GM21576 (cell line): ENCODE results near the gene FBXW5.

Experiments used
- ATAC-seq: cut with Tn5 transposase; IDR thresholded peaks from one replicate; pipeline ENCODE4 v1.9.1; 2021; ENCODE audit warnings: mild to moderate bottlenecking, moderate library complexity; ENCODE audit not compliant: unreplicated experiment

The FBXW5 gene

DNA sequence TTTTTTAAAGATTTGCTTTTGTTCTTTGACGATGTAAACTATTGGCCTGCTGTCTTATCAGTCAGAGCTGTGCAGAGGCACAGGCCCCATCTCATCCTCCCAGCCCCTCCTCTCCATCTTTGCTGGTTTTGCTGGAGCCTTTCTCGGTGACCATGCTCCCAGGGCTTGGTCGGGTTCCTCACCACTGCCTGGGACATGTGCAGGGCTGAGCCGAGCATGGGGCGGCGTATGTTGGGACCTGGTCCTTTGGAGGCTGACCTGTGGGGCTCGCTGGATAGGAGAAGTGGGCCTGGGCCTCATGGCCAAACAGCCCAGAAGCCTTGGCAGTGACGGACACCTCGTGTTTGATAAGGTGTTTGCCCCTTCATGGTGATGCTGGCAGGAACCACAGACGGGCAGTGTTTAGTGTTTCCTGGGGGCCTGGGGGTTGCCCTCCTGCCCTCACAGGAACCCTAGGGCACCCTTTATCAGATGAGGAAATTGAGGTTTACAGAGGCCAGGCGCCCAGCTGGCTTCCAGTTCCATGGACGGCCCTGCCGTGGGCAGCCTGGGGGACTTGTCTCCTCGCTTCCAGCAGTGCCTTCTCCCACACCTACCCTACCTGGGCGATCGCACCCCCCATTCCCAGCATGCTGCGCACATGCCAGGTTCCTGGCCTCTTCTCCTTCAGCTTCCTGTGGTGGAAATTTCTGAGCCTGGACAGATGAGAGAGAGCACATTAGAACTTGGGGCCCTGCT is 30.7 kb downstream of the FBXW5 start:
- no peak for ATAC-seq

DNA sequence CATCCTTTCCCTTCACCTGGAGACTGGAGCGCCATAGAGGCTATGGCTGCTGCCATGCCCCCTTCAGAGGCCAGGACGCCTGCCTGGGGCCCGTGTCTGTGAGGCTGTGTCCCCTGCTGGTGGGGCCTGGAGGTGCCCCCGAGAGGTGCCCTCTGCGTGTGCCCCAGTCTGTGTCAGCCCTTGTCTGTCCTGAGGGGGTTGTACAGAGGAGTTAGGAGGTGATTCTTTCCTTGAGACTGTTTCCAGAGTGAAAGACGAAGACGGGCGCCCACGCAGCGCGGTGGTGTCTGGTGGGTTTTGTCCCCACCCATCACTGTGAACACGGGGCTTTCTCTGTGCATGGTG is 33.7 kb downstream of the FBXW5 start:
- no peak for ATAC-seq

DNA sequence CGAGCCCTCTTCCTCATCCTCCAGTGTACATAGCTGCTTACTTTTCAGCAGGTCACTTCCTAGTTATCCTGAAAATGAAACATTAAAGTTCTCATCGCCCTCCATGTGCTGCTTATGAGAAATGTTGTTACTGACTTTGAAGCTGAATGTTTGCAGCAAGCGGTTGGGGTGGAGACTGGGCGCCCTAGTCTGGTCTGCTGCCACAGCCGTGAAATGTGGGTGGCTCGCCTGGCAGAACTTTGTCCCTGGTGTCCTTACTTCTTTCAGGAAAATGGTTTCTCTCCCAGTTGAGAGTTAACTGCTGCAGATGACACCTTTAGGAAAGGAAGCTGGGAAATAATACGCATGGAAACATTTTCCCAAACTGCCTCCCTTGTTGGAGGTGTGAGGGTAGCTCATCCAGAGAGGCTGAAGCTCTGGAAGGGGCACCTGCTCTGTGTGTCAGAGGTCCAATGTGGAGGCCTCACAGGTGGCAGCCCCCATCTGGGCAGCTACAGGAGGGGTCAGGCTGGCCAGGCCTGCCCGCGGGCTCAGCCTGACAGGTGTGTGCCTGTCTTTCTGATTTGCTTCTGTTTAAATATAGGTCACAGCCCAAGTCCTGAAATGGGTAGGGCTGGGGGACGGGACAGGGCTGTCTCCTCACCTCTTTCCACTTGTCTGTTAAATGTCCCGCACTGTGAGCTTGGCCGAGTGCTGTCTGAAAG is 34.2 kb downstream of the FBXW5 start:
- no peak for ATAC-seq

DNA sequence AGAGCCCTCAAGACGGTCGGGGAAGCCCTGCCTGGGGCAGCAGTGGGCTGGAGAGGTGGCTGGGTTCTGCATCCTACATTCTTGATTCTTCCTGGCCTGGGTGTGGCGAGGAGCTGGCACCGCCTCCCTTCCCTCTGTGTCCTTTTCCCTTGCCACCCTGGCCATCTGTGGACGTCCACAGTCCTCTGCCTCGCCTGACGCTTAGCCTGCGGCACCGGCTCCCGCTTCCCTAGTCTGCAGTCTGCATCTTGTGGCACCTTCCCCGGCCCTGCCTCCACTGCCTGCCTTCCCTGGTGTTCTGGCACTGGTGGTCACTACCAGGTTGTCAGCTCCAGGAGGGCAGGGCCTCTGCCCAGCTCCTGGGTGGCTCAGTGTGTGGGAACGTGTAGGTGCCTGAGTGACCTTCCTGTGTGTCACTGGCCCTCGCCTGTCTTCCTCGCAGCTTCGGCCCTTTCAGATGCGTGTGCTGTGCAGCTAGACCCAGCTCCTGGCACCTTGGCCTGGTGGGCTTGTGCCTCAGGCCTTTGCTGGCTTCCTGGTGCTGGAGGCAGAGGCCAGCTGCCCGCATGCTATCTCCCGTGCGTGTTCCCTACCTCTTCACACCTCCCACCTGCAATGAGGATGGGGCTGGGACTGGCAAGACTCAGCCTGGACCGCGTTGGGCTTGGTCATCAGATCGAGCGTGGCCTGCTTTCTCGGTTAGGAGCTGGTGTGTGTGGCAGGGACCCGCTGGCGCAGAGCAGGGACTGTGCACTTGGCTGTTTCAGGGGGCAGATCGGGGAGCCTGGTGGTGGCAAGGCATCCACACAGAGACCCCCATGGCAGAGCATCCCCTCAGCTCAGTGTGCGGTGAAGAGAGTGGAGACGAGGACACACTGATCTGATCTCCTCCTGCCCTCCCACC is 37.3 kb downstream of the FBXW5 start:
- no peak for ATAC-seq

DNA sequence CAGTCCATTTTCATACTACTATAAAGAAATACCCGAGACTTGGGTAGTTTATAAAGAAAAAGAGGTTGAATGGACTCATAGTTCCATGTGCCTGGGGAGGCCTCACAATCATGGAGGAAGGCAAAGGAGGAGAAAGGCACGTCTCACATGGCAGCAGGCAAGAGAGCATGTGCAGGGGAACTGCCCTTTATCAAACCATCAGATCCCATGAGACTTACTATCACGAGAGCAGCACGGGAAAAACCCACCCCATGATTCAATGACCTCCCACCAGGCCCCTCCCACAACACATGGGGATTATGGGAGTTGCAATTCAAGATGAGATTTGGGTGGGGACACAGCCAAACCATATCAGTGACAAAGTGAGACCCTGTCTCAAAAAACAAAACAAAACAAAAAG is 38.3 kb downstream of the FBXW5 start:
- no peak for ATAC-seq

DNA sequence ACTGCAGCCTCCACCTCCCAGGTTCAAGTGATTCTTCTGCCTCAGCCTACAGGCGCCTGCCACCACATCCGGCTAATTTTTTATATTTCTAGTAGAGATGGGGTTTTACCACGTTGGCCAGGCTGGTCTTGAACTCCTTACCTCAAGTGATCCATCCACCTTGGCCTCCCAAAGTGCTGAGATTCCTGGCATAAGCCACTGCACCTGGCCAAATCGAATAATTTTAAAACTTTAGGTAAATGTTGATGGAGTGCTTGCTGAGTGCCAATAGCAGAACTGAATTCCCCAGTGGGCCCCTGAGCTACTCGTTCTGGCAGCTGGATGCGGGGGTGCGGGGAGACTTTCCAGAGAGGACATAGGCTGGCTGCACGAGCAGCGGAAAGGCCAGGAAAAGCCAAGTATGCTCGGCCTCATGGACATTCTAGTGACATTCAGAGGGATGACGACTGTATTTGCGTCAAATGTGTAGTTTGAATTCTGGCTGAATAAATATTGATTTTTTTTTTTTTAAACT is 41.4 kb downstream of the FBXW5 start:
- no peak for ATAC-seq

DNA sequence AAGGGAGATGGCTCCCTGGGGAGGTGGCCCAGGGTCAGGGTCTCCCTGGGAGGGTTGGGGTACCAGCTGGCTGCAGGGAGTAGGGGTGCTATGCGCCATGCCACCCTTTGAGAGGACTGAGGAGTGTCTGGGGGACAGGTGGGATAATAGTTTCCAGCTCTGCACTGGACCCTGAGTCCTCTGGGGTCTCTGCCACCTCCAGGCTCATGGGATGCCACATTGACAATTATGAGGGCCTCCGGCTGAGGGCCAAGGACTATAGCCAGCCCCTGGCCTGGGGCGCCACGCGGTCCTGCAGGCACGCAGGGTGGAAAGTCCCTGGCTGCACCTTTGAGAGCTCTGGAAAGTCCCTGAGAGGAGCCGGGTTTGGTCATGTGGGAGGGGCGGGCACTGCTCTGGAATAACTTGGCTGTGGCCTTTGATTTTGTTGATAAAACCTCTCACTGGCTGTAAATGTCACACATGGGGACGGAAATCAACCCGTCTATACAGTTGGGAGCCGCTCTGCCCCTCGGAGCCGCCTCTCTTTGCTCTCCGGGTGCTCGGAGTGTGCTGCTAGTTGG is 42.2 kb downstream of the FBXW5 start:
- ATAC-seq: peak; percentile 42

DNA sequence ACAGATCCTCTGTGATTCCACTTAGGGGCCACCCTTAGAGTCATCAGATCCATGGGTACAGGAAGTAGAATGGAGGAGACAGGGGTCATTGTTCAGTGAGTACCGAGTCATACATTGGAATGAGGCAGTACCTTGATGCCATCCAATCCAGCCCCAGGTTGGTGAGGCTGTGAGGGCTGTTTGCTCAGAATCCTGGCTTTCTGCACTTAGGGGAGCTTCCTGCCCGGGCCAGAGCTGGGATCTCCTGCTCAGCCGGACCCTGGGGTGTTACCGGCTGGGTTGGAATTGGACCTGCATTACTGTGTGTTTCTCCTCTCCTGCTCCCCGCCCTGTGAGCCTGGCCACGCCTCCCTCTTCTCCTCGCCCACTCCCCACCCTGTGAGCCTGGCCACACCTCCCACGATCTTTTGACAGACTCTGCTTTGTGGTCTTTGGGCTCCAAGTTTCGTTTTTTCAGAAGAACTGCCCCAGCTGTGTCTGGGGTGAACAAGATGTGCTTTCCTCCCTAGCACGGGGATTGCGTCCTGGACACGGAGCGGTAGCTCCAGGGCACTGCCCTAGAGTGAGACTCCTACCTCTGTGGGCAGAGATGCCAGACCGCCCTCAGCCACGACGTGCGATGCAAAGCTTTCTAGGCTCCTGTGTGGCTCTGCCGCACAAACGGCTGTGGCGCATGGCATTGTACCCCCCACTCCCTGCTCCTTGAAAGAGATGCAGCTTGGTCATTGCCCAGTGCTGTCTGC is 42.9 kb downstream of the FBXW5 start:
- ATAC-seq: peak; percentile 52

DNA sequence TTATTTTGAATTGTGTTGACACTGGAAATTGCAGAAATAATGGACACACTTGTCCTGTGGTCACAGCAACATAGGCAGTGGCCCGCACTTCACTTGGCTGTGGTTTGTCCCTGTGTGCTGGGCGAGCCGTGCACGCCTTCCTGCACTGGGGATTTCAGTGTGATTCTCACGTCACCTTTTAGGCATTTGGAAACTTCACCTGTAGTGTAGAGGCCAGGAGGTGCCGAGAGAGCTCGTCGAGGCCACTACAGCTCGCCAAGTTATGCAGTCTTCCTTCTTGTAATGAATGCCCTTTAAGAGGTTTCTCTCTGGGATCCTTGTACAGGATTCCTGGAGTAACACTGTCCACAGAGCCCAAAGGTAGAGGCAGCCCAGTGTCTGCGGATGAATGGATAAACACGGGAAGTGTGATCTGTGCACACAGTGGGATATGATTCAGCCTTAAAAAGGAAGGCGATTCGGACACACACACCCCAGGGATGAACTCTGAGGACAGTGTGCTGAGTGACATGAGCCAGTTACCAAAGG is 43.5 kb downstream of the FBXW5 start:
- no peak for ATAC-seq

DNA sequence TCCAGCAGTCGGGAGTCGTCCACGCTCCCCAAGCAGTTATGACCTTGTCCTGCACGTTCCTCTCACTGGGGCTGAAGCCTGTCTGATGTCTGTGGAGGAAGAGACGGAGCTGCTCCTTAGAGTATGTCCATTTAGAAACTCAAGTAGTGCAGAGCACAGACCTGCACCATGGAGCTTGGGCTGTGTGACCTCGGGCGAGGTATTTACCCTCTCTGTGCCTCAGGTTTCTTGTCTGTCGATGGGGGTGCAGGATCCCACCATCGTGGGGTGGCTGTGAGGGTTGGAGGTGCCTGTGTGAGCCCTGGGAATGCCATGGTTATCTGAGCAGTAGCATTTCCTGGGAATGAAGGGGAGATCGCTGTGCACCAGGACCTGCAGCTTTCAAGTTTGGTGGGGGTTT is 44.0 kb downstream of the FBXW5 start:
- no peak for ATAC-seq

DNA sequence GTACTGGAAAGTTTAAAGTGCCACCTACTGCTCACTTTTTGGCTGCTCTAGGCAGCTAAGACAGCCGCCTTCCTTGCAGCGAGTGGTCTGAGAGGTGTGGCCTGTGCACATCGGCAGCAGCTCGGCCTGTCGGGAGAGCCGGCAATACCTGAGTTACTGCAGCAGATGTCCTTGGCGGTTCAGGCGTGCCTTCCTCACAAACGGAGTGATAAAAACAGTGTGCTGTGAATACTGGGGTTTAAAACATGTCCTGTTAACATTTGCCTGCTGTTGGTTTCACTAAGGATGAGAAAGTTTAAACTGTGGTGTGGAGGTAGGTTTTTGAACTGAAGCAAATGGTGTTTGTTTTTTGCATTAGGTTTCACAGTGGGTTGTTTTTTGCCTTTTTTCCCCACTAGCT is 45.3 kb downstream of the FBXW5 start:
- peak; percentile 38 for ATAC-seq

DNA sequence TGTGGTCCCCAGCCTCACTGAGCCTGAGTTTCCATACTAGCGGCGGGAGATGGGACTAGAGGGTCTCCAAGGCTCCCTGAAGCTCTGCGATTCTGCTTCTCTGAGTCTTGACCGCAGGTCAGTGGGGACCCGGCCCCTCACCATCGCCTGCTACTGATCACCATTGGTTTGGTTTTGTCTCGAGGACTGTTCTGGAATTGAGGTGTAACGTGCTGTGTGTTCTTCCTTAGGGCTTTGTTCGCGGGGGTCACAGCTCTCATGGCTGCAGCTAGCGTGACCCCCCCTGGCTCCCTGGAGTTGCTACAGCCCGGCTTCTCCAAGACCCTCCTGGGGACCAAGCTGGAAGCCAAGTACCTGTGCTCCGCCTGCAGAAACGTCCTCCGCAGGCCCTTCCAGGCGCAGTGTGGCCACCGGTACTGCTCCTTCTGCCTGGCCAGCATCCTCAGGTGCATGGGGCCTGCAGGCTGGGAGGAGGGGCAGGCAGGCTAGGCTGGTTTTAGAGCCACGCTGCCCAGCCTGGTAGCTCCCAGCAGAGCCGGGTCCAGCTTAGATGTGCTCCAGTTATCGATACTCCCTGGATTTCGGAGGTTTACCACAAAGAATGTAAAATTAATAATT is 45.9 kb downstream of the FBXW5 start:
- ATAC-seq: no peak

DNA sequence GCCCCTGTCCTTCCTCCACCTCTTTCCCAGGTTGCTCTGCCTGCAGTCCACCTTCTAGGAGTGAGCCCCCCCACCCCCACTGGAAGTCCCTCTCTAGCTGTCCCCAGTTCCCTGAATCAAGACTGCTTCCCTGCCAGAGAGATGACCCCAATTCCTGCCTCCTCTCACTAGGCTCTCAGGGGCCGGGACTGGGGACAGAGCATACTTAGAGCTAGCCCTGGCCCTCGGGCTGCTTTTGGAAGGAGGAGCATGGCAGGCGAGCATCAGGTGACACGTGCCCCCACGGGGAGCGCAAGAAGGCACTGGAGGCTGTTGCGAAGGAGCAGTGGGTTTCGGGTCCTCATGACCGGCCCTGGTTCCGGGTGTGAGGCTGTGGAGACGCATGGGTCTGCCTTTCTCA is 48.5 kb downstream of the FBXW5 start:
- ATAC-seq: no peak

DNA sequence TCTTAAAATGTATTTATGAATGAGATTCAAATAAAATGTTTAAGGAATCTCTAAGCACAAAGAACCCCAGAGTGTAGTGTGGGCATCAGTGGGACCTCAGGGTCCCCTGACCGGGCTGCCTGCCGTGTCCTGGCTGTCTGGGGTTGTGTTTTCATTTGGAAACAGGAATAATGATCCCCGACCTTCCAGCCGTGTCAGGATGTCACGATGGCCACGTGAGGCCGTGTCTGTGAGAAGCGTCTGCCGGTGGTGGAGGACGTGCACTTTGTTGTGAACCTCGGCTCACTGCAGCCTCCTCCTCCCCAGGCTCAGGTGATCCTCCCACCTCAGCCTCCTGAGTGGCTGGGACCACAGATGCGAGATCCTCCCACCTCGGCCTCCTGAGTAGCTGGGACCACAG is 53.9 kb downstream of the FBXW5 start:
- no peak for ATAC-seq
